Measurements from ENCODE around the gene CHP1.
A peak's percentile ranks its signal among the peaks of the same experiment; 100 is the strongest.
"Not testable (repeated sequence)": the region's sequence is repeated elsewhere in the genome, so short reads cannot be mapped to it uniquely, and the experiment has no call there.

The CHP1 gene

GRCh38 chr15:41256103-41256502 lies 25.0 kb downstream of the CHP1 start:
- DNase-seq = no peak

GRCh38 chr15:41256577-41257038 lies 25.5 kb downstream of the CHP1 start:
- DNase-seq = no peak

GRCh38 chr15:41258750-41259471 lies 27.8 kb downstream of the CHP1 start:
- peak in 1 of 51 donors; percentile 0 for DNase-seq

GRCh38 chr15:41259546-41260189 lies 28.6 kb downstream of the CHP1 start:
- no peak for DNase-seq

GRCh38 chr15:41260924-41261323 lies 29.9 kb downstream of the CHP1 start:
- DNase-seq = not testable (repeated sequence)

GRCh38 chr15:41262571-41262970 lies 31.5 kb downstream of the CHP1 start:
- DNase-seq = no peak

- no peak for DNase-seq
Observed at GRCh38 chr15:41263891-41264351, 32.9 kb downstream of the CHP1 start.

- no peak for DNase-seq
Observed at GRCh38 chr15:41269887-41270286, 38.8 kb downstream of the CHP1 start.

GRCh38 chr15:41276831-41277230 lies 45.8 kb downstream of the CHP1 start:
- DNase-seq = no peak

GRCh38 chr15:41278319-41278718 lies 47.3 kb downstream of the CHP1 start:
- DNase-seq = no peak

GRCh38 chr15:41279535-41280283 lies 48.6 kb downstream of the CHP1 start:
- DNase-seq = no peak

- DNase-seq = no peak
Observed at GRCh38 chr15:41281236-41281635, 50.2 kb downstream of the CHP1 start.

GRCh38 chr15:41282436-41282835 lies 51.4 kb downstream of the CHP1 start:
- DNase-seq = not testable (repeated sequence)

GRCh38 chr15:41282980-41283652 lies 52.0 kb downstream of the CHP1 start:
- DNase-seq = peak in 3 of 51 donors; percentile 24 to 44 (median 32)

GRCh38 chr15:41283653-41284426 lies 52.8 kb downstream of the CHP1 start:
- DNase-seq = peak; percentile 61 to 97 (median 91)

GRCh38 chr15:41284427-41285177 lies 53.5 kb downstream of the CHP1 start:
- peak in 8 of 51 donors; percentile 21 to 47 (median 32) for DNase-seq

- DNase-seq = no peak
Observed at GRCh38 chr15:41285285-41285684, 54.2 kb downstream of the CHP1 start.

- DNase-seq = no peak
Observed at GRCh38 chr15:41286665-41287333, 55.7 kb downstream of the CHP1 start.

- no peak for DNase-seq
Observed at GRCh38 chr15:41288464-41288863, 57.4 kb downstream of the CHP1 start.
